ENCODE measurements around the gene C14orf180. TPM values are rescaled to one million over a fixed set of nuclear protein-coding genes. Genes with fewer than 3 reads are reported as not detected.

C14orf180 gene
- total and polyA plus RNA-seq, 2 of the 8 experiments (the other 6 are each of a cell fraction or from before 2014, with no cell fraction given), result not detected

DNA sequence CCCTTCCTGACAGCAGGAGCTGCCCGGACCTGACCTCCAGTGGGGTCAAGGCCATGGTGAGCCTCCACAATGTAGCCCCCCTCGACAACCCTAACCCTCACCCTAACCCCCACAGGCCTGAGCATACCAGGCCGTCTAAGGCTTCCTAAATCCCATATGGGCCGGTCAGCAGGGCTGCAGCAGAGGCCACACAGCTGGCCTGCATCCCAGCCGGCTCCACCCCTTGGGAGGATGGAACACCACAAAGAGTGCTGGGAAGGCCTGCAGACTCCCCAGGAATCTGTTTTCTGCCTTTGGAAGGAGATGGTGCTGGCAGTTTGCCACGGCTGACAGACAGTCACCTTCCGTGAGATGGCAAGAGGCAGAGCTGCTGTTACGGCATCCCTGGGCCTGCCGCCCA lies 22.2 kb downstream of the C14orf180 start:
- Histone ChIP-seq H4K5ac (ENCODE audit: insufficient read length, low read depth, low read length) (no peak overlapping the region), H3K9ac (replicated peaks in 1 of 4; ENCODE audit: extremely low read depth in 1 of 4, low read depth in 3 of 4, low read length in 3 of 4) (no peak overlapping the region), H3K23me2 (ENCODE audit: low read depth, low read length) (peaks cover 6% of the 10 kb centered on the region; the same call in 1 of the 2 replicates), H2BK20ac (ENCODE audit: low read length) (no peak overlapping the region), H4K8ac (ENCODE audit: extremely low read depth, insufficient read depth, low read length) (no peak overlapping the region), H3K9me3 (ENCODE audit: insufficient read depth in 2 of 2, low read depth in 1 of 2, low read length in 1 of 2) (no peaks in the 10 kb centered on the region), H4K91ac (replicated peaks; ENCODE audit: insufficient read length, low read length) (no peak overlapping the region), H3K79me1 (ENCODE audit: low read depth, low read length) (no peaks in the 10 kb centered on the region), H3K27ac (ENCODE audit: low read depth, low read length) (no peak overlapping the region), H3K23ac (ENCODE audit: insufficient read length) (no peak overlapping the region), H3K18ac (ENCODE audit: extremely low read depth, low read length) (no peak overlapping the region), H2BK15ac (ENCODE audit: low read length) (no peak overlapping the region), H3K4me3 (ENCODE audit: extremely low read depth in 1 of 4, insufficient read depth in 2 of 4, low read depth in 3 of 4, low read length in 4 of 4) (no peak overlapping the region), H3K4me2 (ENCODE audit: insufficient read depth in 1 of 2, low read depth in 2 of 2, low read length in 2 of 2) (no peak overlapping the region), H2BK120ac (replicated peaks; ENCODE audit: low read depth, low read length) (no peak overlapping the region), H2AFZ (ENCODE audit: low read length) (no peak overlapping the region), H4K20me1 (replicated peaks in 1 of 2; ENCODE audit: control insufficient read depth in 1 of 2, insufficient read depth in 2 of 2, low read length in 2 of 2) (no peaks in the 10 kb centered on the region), H3K56ac (replicated peaks; ENCODE audit: insufficient read length, low read depth, low read length) (no peak overlapping the region), H3K14ac (ENCODE audit: insufficient read length) (no peak overlapping the region), H3K79me2 (ENCODE audit: control insufficient read depth in 1 of 2, insufficient read depth in 2 of 2, low read length in 2 of 2) (no peaks in the 10 kb centered on the region), H3K36me3 (ENCODE audit: control insufficient read depth in 2 of 4, insufficient read depth in 4 of 4, low read length in 3 of 4) (no peaks in the 10 kb centered on the region), H2AK5ac (ENCODE audit: low read depth, low read length) (no peak overlapping the region), H2BK12ac (ENCODE audit: low read depth, low read length) (no peak overlapping the region), H3K4me1 (replicated peaks in 1 of 4; ENCODE audit: control insufficient read depth in 3 of 4, insufficient read depth in 4 of 4, low read length in 3 of 4) (peaks cover 0 to 9% (median 3%) of the 10 kb centered on the region in 4 experiments; a peak in 4 of 7 replicates), H2BK5ac (ENCODE audit: low read depth, low read length) (no peak overlapping the region), H3K27me3 (replicated peaks in 1 of 4; ENCODE audit: control insufficient read depth in 3 of 4, extremely low read depth in 1 of 4, insufficient read depth in 3 of 4, low read length in 3 of 4) (peaks cover 2 to 23% (median 15%) of the 10 kb centered on the region in 4 experiments), H3K4ac (replicated peaks; ENCODE audit: insufficient read length, low read depth, low read length) (no peak overlapping the region)
- ChIA-PET POLR2A (ENCODE audit: partially characterized antibody) (interaction anchor here (1.0 kb wide), 1 partner anchor 10 kb away, joined by 3 read pairs; no protein-coding TSS in a partner anchor), CTCF (ENCODE audit: partially characterized antibody) (interaction anchor here (0.7 to 1.4 kb wide), 2 partner anchors 9 to 122 kb away, joined by 3 to 4 read pairs; partner anchors contain the start of gene ADSS1)
- TF ChIP-seq, protein P1, sequence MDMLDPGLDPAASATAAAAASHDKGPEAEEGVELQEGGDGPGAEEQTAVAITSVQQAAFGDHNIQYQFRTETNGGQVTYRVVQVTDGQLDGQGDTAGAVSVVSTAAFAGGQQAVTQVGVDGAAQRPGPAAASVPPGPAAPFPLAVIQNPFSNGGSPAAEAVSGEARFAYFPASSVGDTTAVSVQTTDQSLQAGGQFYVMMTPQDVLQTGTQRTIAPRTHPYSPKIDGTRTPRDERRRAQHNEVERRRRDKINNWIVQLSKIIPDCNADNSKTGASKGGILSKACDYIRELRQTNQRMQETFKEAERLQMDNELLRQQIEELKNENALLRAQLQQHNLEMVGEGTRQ (IDR thresholded peaks at IDR 0.05; ENCODE audit: low read length), result no peak
- no peak for TF ChIP-seq BRCA1 (IDR thresholded peaks at IDR 0.05; ENCODE audit: low read depth, low read length)
- no peak for TF ChIP-seq RBBP5 (IDR thresholded peaks at IDR 0.05; ENCODE audit: borderline replicate concordance, low read depth, low read length)
- TF ChIP-seq SP4 (IDR thresholded peaks at IDR 0.05; ENCODE audit: low read length), result no peak
- no peak for TF ChIP-seq TAF1 (IDR thresholded peaks at IDR 0.05; ENCODE audit: low read depth, low read length)
- no peak for TF ChIP-seq TBP (IDR thresholded peaks at IDR 0.05; ENCODE audit: low read depth, low read length)
- TF ChIP-seq SUZ12 (IDR thresholded peaks at IDR 0.05; ENCODE audit: low read length), result no peak
- no peak for TF ChIP-seq CTBP2 (IDR thresholded peaks at IDR 0.05; ENCODE audit: borderline replicate concordance, insufficient read depth, insufficient read length, low read length)
- TF ChIP-seq FOSL1 (IDR thresholded peaks at IDR 0.05; ENCODE audit: insufficient read depth, low read depth, low read length), result no peak
- TF ChIP-seq POU5F1 (IDR thresholded peaks at IDR 0.05; ENCODE audit: low read depth, low read length), result no peak
- 78% methylated on average over 7 of the region's 9 CpGs; no CpG with 5 or more reads in 1 of the 2 experiments for WGBS, 2 experiments (ENCODE audit: extremely low coverage in 1 of 2, insufficient coverage in 1 of 2, insufficient read length in 1 of 2, insufficient replicate concordance in 2 of 2, low coverage in 1 of 2, low lambda C conversion rate in 2 of 2, missing lambda C conversion rate in 1 of 2)
- no peak for FAIRE-seq
- DNase-seq (ENCODE audit: low read depth in 1 of 2, low spot score in 2 of 2), result no peak
